ENCODE results near the gene EXOC3L1.

GRCh38 chr16:67185651-67186134, 4.2 kb downstream of the EXOC3L1 start:
- no peak for TF ChIP-seq POLR2A (IDR thresholded peaks at IDR 0.05; ENCODE audit: low read length)
- no peak for TF ChIP-seq GATA1 (IDR thresholded peaks at IDR 0.05; ENCODE audit: low read depth, low read length)
